ENCODE results near the gene TMEFF2. TPM values are rescaled to one million over a fixed set of nuclear protein-coding genes. Genes with fewer than 3 reads are reported as not detected.

The TMEFF2 gene
- total and polyA plus RNA-seq, 2 of the 8 experiments (the other 6 are each of a cell fraction or from before 2014, with no cell fraction given) = 0.91 to 3.7 TPM

DNA sequence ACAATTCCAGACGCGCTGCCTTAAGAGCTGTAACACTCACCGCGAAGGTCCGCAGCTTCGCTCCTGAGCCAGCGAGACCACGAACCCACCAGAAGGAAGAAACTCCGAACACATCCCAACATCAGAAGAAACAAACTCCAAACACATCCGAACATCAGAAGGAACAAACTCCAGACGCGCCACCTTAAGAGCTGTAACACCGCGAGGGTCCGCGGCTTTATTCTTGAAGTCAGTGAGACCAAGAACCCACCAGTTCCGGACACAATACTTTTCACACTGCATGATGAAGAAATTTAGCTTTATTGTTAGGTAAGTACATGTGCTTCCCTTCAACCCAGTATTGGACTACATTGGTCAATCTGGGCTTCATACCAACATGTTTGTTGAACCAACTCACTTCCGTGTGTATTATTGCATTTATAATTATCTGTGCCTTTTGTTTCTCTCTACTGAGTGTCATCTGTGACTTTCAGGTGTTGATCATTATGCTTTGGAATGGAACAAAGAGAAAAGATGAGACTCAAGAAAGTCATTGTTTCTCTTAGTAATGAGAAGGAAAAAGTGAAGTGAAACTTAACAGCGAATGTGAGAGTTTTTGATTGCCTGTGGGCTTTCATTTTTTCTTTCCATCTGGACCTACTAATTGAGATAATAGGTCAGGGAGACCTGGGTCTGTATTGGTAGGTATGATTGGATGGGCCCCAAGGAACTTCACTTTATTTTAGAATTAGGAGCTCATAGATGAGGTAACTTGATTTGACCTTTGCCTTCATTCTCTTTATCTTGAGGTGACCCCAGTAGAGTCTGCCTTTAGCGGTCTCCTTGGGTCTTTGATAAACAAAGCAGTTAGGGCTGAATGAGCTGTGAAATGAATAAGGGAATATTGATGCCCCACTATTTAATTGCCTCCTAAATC, 271.7 kb downstream of the TMEFF2 start (continued):
- TF ChIP-seq, protein P1, sequence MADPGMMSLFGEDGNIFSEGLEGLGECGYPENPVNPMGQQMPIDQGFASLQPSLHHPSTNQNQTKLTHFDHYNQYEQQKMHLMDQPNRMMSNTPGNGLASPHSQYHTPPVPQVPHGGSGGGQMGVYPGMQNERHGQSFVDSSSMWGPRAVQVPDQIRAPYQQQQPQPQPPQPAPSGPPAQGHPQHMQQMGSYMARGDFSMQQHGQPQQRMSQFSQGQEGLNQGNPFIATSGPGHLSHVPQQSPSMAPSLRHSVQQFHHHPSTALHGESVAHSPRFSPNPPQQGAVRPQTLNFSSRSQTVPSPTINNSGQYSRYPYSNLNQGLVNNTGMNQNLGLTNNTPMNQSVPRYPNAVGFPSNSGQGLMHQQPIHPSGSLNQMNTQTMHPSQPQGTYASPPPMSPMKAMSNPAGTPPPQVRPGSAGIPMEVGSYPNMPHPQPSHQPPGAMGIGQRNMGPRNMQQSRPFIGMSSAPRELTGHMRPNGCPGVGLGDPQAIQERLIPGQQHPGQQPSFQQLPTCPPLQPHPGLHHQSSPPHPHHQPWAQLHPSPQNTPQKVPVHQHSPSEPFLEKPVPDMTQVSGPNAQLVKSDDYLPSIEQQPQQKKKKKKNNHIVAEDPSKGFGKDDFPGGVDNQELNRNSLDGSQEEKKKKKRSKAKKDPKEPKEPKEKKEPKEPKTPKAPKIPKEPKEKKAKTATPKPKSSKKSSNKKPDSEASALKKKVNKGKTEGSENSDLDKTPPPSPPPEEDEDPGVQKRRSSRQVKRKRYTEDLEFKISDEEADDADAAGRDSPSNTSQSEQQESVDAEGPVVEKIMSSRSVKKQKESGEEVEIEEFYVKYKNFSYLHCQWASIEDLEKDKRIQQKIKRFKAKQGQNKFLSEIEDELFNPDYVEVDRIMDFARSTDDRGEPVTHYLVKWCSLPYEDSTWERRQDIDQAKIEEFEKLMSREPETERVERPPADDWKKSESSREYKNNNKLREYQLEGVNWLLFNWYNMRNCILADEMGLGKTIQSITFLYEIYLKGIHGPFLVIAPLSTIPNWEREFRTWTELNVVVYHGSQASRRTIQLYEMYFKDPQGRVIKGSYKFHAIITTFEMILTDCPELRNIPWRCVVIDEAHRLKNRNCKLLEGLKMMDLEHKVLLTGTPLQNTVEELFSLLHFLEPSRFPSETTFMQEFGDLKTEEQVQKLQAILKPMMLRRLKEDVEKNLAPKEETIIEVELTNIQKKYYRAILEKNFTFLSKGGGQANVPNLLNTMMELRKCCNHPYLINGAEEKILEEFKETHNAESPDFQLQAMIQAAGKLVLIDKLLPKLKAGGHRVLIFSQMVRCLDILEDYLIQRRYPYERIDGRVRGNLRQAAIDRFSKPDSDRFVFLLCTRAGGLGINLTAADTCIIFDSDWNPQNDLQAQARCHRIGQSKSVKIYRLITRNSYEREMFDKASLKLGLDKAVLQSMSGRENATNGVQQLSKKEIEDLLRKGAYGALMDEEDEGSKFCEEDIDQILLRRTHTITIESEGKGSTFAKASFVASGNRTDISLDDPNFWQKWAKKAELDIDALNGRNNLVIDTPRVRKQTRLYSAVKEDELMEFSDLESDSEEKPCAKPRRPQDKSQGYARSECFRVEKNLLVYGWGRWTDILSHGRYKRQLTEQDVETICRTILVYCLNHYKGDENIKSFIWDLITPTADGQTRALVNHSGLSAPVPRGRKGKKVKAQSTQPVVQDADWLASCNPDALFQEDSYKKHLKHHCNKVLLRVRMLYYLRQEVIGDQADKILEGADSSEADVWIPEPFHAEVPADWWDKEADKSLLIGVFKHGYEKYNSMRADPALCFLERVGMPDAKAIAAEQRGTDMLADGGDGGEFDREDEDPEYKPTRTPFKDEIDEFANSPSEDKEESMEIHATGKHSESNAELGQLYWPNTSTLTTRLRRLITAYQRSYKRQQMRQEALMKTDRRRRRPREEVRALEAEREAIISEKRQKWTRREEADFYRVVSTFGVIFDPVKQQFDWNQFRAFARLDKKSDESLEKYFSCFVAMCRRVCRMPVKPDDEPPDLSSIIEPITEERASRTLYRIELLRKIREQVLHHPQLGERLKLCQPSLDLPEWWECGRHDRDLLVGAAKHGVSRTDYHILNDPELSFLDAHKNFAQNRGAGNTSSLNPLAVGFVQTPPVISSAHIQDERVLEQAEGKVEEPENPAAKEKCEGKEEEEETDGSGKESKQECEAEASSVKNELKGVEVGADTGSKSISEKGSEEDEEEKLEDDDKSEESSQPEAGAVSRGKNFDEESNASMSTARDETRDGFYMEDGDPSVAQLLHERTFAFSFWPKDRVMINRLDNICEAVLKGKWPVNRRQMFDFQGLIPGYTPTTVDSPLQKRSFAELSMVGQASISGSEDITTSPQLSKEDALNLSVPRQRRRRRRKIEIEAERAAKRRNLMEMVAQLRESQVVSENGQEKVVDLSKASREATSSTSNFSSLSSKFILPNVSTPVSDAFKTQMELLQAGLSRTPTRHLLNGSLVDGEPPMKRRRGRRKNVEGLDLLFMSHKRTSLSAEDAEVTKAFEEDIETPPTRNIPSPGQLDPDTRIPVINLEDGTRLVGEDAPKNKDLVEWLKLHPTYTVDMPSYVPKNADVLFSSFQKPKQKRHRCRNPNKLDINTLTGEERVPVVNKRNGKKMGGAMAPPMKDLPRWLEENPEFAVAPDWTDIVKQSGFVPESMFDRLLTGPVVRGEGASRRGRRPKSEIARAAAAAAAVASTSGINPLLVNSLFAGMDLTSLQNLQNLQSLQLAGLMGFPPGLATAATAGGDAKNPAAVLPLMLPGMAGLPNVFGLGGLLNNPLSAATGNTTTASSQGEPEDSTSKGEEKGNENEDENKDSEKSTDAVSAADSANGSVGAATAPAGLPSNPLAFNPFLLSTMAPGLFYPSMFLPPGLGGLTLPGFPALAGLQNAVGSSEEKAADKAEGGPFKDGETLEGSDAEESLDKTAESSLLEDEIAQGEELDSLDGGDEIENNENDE (IDR thresholded peaks at IDR 0.05; ENCODE audit: insufficient replicate concordance, low read length) = no peak
- TF ChIP-seq HDAC2 (IDR thresholded peaks at IDR 0.05; ENCODE audit: borderline replicate concordance in 1 of 2, low read depth in 2 of 2, low read length in 2 of 2) (no peak), KDM5A (IDR thresholded peaks at IDR 0.05; ENCODE audit: low read length) (no peak), EP300 (IDR thresholded peaks at IDR 0.05; ENCODE audit: borderline replicate concordance in 1 of 2, low read depth in 2 of 2, low read length in 2 of 2) (no peak), CREB1 (IDR thresholded peaks at IDR 0.05) (no peak)
- TF ChIP-seq, protein P2, sequence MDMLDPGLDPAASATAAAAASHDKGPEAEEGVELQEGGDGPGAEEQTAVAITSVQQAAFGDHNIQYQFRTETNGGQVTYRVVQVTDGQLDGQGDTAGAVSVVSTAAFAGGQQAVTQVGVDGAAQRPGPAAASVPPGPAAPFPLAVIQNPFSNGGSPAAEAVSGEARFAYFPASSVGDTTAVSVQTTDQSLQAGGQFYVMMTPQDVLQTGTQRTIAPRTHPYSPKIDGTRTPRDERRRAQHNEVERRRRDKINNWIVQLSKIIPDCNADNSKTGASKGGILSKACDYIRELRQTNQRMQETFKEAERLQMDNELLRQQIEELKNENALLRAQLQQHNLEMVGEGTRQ (IDR thresholded peaks at IDR 0.05; ENCODE audit: low read length) = no peak

Data from H1 (cell line).